Measurements from ENCODE around the gene MUSTN1.

GRCh38 chr3:52882377-52882776, 47.6 kb upstream of the MUSTN1 start:
- TF ChIP-seq REST (IDR thresholded peaks at IDR 0.05; ENCODE audit: insufficient read depth in 1 of 2, low read depth in 2 of 2, low read length in 2 of 2) = no peak
- no peak for TF ChIP-seq FOXP2 (optimal IDR thresholded peaks at IDR 0.05; ENCODE audit: borderline replicate concordance, extremely low read depth, extremely low read length, insufficient read depth)
- no peak for TF ChIP-seq SIN3A (IDR thresholded peaks at IDR 0.05; ENCODE audit: borderline replicate concordance, insufficient read depth, low read length)
- no peak for TF ChIP-seq POLR2AphosphoS5 (IDR thresholded peaks at IDR 0.05; ENCODE audit: low read depth, low read length)
- no peak for TF ChIP-seq TAF1 (IDR thresholded peaks at IDR 0.05; ENCODE audit: borderline replicate concordance, insufficient read depth, low read length)

All from PFSK-1 (cell line).